Natural killer cell (primary cell): ENCODE data around the gene INPP5A. TPM values are rescaled to one million over a fixed set of nuclear protein-coding genes. Genes with fewer than 3 reads are reported as not detected.
A peak's percentile ranks its signal among the peaks of the same experiment; 100 is the strongest.

Experiments used
- ATAC-seq, 3 donors: fragments of 150-1000 bp in 2 of 3; fragments of 200-7000 bp in 1 of 3; cut with Tn5 transposase; 1 replicate in 1 of 3; 2 replicates in 2 of 3; pipeline ENCODE4 v1.10.0; 2021; ENCODE audit warnings: mild to moderate bottlenecking in 2 of 3, moderate library complexity in 2 of 3
- DNase-seq, 2 donors: peaks; one replicate each; pipeline versions ENCODE4 v3.0.0 to v3.0.0-alpha.2; 2013 to 2021; ENCODE audit warnings: mixed read lengths in 1 of 2
- H3K27ac ChIP-seq: one replicate; pipeline ENCODE4 v1.5.1; 2013; ENCODE audit warnings: mild to moderate bottlenecking, low read length
- H3K27me3 ChIP-seq: one replicate; pipeline ENCODE4 v1.6.1; 2013; ENCODE audit warnings: low read length; ENCODE audit not compliant: control insufficient read depth, insufficient read depth
- H3K36me3 ChIP-seq: one replicate; pipeline ENCODE4 v1.6.1; 2013; ENCODE audit warnings: low read length; ENCODE audit not compliant: control insufficient read depth, insufficient read depth
- H3K4me1 ChIP-seq: one replicate; pipeline ENCODE4 v1.6.1; 2013; ENCODE audit warnings: low read length; ENCODE audit not compliant: control insufficient read depth, insufficient read depth
- H3K4me3 ChIP-seq: one replicate; pipeline ENCODE4 v1.5.1; 2013; ENCODE audit warnings: low read length
- H3K9me3 ChIP-seq: one replicate; pipeline ENCODE4 v1.6.1; 2013; ENCODE audit warnings: low read length; ENCODE audit not compliant: control insufficient read depth, insufficient read depth
- H3K27ac Mint-ChIP-seq, 2 donors: one replicate each; pipeline ENCODE4 v1.8.0; 2022; ENCODE audit warnings: mild to moderate bottlenecking in 2 of 2, mixed read lengths in 2 of 2, moderate library complexity in 1 of 2
- H3K27me3 Mint-ChIP-seq, 2 donors: one replicate each; pipeline ENCODE4 v1.8.0; 2022; ENCODE audit warnings: low read depth in 2 of 2, mixed read lengths in 2 of 2
- H3K36me3 Mint-ChIP-seq: one replicate; pipeline ENCODE4 v1.8.0; 2022; ENCODE audit warnings: mixed read lengths
- H3K4me1 Mint-ChIP-seq, 2 donors: one replicate each; pipeline ENCODE4 v1.8.0; 2022; ENCODE audit warnings: mixed read lengths in 2 of 2
- H3K4me3 Mint-ChIP-seq: one replicate; pipeline ENCODE4 v1.8.0; 2022; ENCODE audit warnings: mild to moderate bottlenecking, moderate library complexity, mixed read lengths
- H3K9me3 Mint-ChIP-seq, 2 donors: one replicate each; pipeline ENCODE4 v1.8.0; 2022; ENCODE audit warnings: mixed read lengths in 2 of 2
- WGBS: methylation state at CpG from one replicate; pipeline ENCODE4 v1.1.7; 2013; ENCODE audit warnings: missing lambda C conversion rate; ENCODE audit not compliant: insufficient coverage; 5-methylcytosine and 5-hydroxymethylcytosine counted together
- intact Hi-C: fragments of 100-400 bp; cut with micrococcal nuclease; formaldehyde crosslinking; loops from one replicate; pipeline ENCODE4 v1.14.2; 2022
- total RNA-seq, 4 donors: library from RNA; stranded (reverse); fragments of 120-200 nt in 1 of 4; gene quantifications; one replicate each; pipeline versions ENCODE4 v1.2.3 to v1.2.4, GENCODE V29; 2013 to 2022
- TF ChIP-seq, protein P1 (sequence below): fragments of 200-600 bp; IDR thresholded peaks from one replicate; pipeline ENCODE4 v1.8.0; 2022; ENCODE audit warnings: antibody characterized with exemption

The INPP5A gene
- total RNA-seq, 3 donors from 2014 or later (not counting 1 experiment from before 2014, with no cell fraction given) = 12.6 to 38.6 (median 18.6) TPM

DNA sequence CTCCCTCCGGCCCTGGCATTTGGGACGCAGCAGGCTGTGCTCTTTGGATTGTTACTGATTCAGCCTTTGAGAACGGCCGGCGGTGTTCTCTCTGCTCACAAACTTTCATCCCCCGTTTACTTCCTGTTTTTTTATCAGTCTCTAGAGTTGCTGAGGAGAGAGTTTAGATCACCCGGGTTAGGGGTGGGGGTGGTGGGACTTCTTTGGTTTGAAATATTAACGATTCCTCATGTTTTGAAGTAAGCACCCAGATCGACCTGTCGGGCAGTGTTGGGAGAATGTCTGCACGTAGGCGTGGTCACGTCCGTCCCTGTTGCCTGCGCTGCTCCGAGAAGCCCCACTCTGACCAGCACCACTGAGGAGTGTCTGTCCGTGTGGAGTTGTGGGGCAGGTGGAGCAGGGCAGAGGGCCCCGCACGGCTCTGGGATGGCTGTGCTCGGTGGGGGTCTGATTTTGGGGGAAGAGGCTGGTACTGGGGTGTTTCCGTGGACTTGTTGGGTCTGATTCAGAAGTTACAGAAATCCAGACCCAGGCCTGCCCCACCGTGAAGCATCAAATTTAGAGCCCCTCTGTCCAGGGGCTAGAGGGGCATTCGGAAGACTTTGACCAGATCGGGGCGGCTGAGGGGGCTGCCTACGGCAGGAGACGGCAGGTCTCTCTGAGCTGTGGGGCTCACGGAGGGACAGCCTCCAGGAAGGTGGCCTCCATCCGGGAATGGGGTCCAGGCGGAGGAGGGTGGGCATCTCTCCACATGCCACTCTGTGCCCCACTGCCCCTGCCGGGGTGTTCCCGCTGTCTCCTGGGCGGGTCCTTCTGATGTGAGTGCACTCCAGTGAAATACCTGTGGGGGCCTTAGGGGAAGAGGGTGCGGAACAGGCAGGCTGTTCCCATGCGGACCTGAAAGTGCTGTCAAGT lies 7.4 kb downstream of the INPP5A start:
- H3K4me1 Mint-ChIP-seq = peaks cover 30 to 43% of the 10 kb centered on the region in 2 donors
- peak overlapping the region; percentile 87 for H3K4me3 Mint-ChIP-seq
- peak overlapping the region; percentile 0 for H3K4me3 ChIP-seq
- no peak overlapping the region for H3K27ac ChIP-seq
- H3K27ac Mint-ChIP-seq = peak overlapping the region in 1 of 2 donors; percentile 74
- H3K9me3 Mint-ChIP-seq = no peaks in the 10 kb centered on the region
- no peaks in the 10 kb centered on the region for H3K36me3 ChIP-seq
- H3K4me1 ChIP-seq = peaks cover 46% of the 10 kb centered on the region
- intact Hi-C loops = no loop called here
- TF ChIP-seq, protein P1, sequence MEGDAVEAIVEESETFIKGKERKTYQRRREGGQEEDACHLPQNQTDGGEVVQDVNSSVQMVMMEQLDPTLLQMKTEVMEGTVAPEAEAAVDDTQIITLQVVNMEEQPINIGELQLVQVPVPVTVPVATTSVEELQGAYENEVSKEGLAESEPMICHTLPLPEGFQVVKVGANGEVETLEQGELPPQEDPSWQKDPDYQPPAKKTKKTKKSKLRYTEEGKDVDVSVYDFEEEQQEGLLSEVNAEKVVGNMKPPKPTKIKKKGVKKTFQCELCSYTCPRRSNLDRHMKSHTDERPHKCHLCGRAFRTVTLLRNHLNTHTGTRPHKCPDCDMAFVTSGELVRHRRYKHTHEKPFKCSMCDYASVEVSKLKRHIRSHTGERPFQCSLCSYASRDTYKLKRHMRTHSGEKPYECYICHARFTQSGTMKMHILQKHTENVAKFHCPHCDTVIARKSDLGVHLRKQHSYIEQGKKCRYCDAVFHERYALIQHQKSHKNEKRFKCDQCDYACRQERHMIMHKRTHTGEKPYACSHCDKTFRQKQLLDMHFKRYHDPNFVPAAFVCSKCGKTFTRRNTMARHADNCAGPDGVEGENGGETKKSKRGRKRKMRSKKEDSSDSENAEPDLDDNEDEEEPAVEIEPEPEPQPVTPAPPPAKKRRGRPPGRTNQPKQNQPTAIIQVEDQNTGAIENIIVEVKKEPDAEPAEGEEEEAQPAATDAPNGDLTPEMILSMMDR = no peak
- H3K36me3 Mint-ChIP-seq = no peaks in the 10 kb centered on the region
- H3K9me3 ChIP-seq = no peaks in the 10 kb centered on the region
- WGBS = 66% methylated on average over 34 of the region's 35 CpGs
- H3K27me3 ChIP-seq = no peaks in the 10 kb centered on the region
- H3K27me3 Mint-ChIP-seq = no peaks in the 10 kb centered on the region
- DNase-seq (peak in 1 of 2 donors; percentile 43), ATAC-seq (peak; percentile 47 to 57 (median 48))

GRCh38 chr10:132545659-132546367 lies 8.2 kb downstream of the INPP5A start:
- no peak overlapping the region for H3K27ac Mint-ChIP-seq
- no peak for ATAC-seq
- H3K36me3 Mint-ChIP-seq = no peaks in the 10 kb centered on the region
- no peaks in the 10 kb centered on the region for H3K27me3 ChIP-seq
- peak overlapping the region; percentile 73 for H3K27ac ChIP-seq
- peaks cover 48% of the 10 kb centered on the region for H3K4me1 ChIP-seq
- H3K36me3 ChIP-seq = no peaks in the 10 kb centered on the region
- TF ChIP-seq, protein P1 = no peak
- no peak for DNase-seq
- WGBS = 94% methylated on average over 34 of the region's 34 CpGs
- H3K27me3 Mint-ChIP-seq = no peaks in the 10 kb centered on the region
- intact Hi-C loops = no loop called here
- peaks cover 30 to 43% of the 10 kb centered on the region in 2 donors for H3K4me1 Mint-ChIP-seq
- H3K9me3 ChIP-seq = no peaks in the 10 kb centered on the region
- no peak overlapping the region for H3K4me3 ChIP-seq
- peak overlapping the region; percentile 19 for H3K4me3 Mint-ChIP-seq
- no peaks in the 10 kb centered on the region for H3K9me3 Mint-ChIP-seq

DNA sequence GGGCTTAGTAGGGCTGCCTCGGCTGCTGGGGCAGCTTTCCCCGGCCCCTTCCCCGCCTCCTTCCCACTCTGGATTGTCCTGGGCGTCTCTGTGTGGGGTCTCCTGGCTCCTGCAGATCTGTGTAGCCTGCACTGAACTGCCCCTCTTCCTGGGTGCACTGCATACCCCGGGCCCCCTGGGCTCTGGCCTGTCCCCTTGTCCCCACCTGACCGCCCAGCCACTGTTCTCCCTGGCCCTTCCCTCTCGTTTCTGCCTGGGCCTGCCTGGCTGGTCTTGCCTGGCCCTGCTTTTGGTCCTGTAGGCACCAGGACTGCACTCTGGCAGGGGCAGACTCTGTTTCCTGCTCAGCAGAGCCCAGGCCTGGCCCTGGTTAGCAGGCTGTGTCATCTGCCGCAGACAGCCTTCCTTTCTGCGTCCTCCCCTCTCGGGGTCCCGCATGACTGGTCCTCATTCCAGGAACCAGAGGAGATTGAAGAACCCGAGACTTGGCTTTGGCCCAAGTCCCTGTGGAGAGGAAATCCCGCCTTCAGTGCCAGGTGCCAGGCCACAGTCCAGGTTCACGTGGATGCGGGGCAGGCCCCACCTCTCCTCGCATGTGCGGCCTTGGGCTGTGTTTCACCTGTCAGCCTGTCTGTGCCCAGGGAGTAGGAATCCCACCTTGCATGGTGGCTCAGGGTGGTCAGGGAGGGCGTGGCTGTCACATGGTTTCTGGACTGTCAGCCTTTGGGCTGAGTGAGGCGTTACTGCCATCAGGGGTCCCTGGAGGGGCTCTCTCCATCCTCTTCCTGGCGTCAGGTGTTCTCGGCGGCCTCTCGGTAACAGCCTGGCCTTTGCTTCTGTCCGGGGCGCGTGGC lies 9.2 kb downstream of the INPP5A start:
- peaks cover 33 to 43% of the 10 kb centered on the region in 2 donors for H3K4me1 Mint-ChIP-seq
- H3K27me3 ChIP-seq = no peaks in the 10 kb centered on the region
- no peaks in the 10 kb centered on the region for H3K36me3 Mint-ChIP-seq
- H3K9me3 Mint-ChIP-seq = no peaks in the 10 kb centered on the region
- peaks cover 55% of the 10 kb centered on the region for H3K4me1 ChIP-seq
- TF ChIP-seq, protein P1 = no peak
- H3K27ac ChIP-seq = peak overlapping the region; percentile 73
- intact Hi-C loops = no loop called here
- no peak overlapping the region for H3K4me3 Mint-ChIP-seq
- ATAC-seq (no peak), DNase-seq (no peak)
- 73% methylated on average over 26 of the region's 26 CpGs for WGBS
- H3K27me3 Mint-ChIP-seq = no peaks in the 10 kb centered on the region
- H3K9me3 ChIP-seq = no peaks in the 10 kb centered on the region
- no peak overlapping the region for H3K4me3 ChIP-seq
- no peak overlapping the region for H3K27ac Mint-ChIP-seq
- no peaks in the 10 kb centered on the region for H3K36me3 ChIP-seq
